Naive thymus-derived CD4-positive, alpha-beta T cell (primary cell): ENCODE measurements around the gene ADGRB3. TPM values are rescaled to one million over a fixed set of nuclear protein-coding genes. Genes with fewer than 3 reads are reported as not detected.

Experiments
- ATAC-seq: fragments of 150-1000 bp; cut with Tn5 transposase; 2 replicates; pipeline ENCODE4 v1.10.0; 2021; ENCODE audit warnings: mild to moderate bottlenecking, moderate library complexity
- CTCF ChIA-PET: fragments of 350-600 bp; sonication (Branson Sonifier 250); formaldehyde crosslinking; loops from one replicate; lab custom pipeline; 2021; ENCODE audit warnings: antibody characterized with exemption; lab: Charles Lee
- POLR2A ChIA-PET: fragments of 350-600 bp; sonication (Branson Sonifier 250); formaldehyde crosslinking; loops from one replicate; lab custom pipeline; 2021; ENCODE audit warnings: antibody characterized with exemption, inconsistent platforms; lab: Charles Lee
- DNase-seq, 9 donors: peaks; one replicate each; pipeline versions ENCODE4 v3.0.0 to v3.0.0-alpha.2; 2020 to 2022; ENCODE audit warnings: mixed read lengths in 1 of 9
- H3K27ac ChIP-seq: one replicate; pipeline ENCODE4 v1.7.0; 2013; ENCODE audit warnings: mild to moderate bottlenecking, low read depth, low read length, moderate library complexity
- H3K27me3 ChIP-seq, 2 donors: one replicate each; pipeline ENCODE4 v1.7.0; 2013; ENCODE audit warnings: low read length in 2 of 2, mild to moderate bottlenecking in 2 of 2, moderate library complexity in 2 of 2; ENCODE audit not compliant: control insufficient read depth in 2 of 2, insufficient read depth in 2 of 2
- H3K36me3 ChIP-seq, 3 experiments: 1 replicate in 2 of 3; 2 replicates in 1 of 3; pipeline ENCODE4 v1.7.0; 2013; ENCODE audit warnings: low read length in 3 of 3, mild to moderate bottlenecking in 3 of 3, moderate library complexity in 1 of 3; ENCODE audit not compliant: insufficient read depth in 3 of 3, control insufficient read depth in 2 of 3
- H3K4me1 ChIP-seq, 2 donors: one replicate each; pipeline ENCODE4 v1.7.0; 2013; ENCODE audit warnings: low read length in 2 of 2, mild to moderate bottlenecking in 2 of 2, moderate library complexity in 1 of 2; ENCODE audit not compliant: control insufficient read depth in 2 of 2, insufficient read depth in 2 of 2
- H3K4me3 ChIP-seq: 2 replicates; pipeline ENCODE4 v1.7.0; 2013; ENCODE audit warnings: mild to moderate bottlenecking, low read length
- H3K9me3 ChIP-seq, 3 experiments: 1 replicate in 2 of 3; 2 replicates in 1 of 3; pipeline ENCODE4 v1.7.0; 2013; ENCODE audit warnings: low read length in 3 of 3; ENCODE audit not compliant: control insufficient read depth in 2 of 3
- H3K27ac Mint-ChIP-seq, 9 donors: one replicate each; pipeline ENCODE4 v1.8.0; 2020 to 2022; ENCODE audit warnings: mixed read lengths in 9 of 9, mild to moderate bottlenecking in 8 of 9, moderate library complexity in 5 of 9, inconsistent platforms in 2 of 9
- H3K27me3 Mint-ChIP-seq, 5 donors: one replicate each; pipeline ENCODE4 v1.8.0; 2021 to 2022; ENCODE audit warnings: mixed read lengths in 5 of 5, mild to moderate bottlenecking in 1 of 5
- H3K36me3 Mint-ChIP-seq, 5 donors: one replicate each; pipeline ENCODE4 v1.8.0; 2020 to 2022; ENCODE audit warnings: mixed read lengths in 5 of 5, mild to moderate bottlenecking in 3 of 5, inconsistent platforms in 1 of 5
- H3K4me1 Mint-ChIP-seq, 7 donors: one replicate each; pipeline ENCODE4 v1.8.0; 2020 to 2022; ENCODE audit warnings: mixed read lengths in 7 of 7, mild to moderate bottlenecking in 3 of 7, inconsistent platforms in 1 of 7
- H3K4me3 Mint-ChIP-seq, 10 donors: one replicate each; pipeline ENCODE4 v1.8.0; 2020 to 2022; ENCODE audit warnings: mild to moderate bottlenecking in 10 of 10, mixed read lengths in 10 of 10, moderate library complexity in 6 of 10, inconsistent platforms in 2 of 10
- H3K9me3 Mint-ChIP-seq, 11 donors: one replicate each; pipeline ENCODE4 v1.8.0; 2020 to 2022; ENCODE audit warnings: mixed read lengths in 11 of 11, mild to moderate bottlenecking in 4 of 11, inconsistent platforms in 1 of 11, moderate library complexity in 1 of 11
- intact Hi-C, 2 donors: fragments of 100-400 bp; cut with micrococcal nuclease; formaldehyde crosslinking; loops; one replicate each; pipeline ENCODE4 v1.15.1; 2023
- polyA plus RNA-seq, 2 donors: library from polyadenylated mRNA; unstranded; fragments of 300-500 nt; fragmentation: Illumina TruSeq; gene quantifications; one replicate each; pipeline ENCODE4 v1.2.3, GENCODE V29; 2021
- total RNA-seq, 6 experiments: library from RNA in 5 of 6; stranded (reverse) in 5 of 6; gene quantifications; 1 replicate in 5 of 6; 2 replicates in 1 of 6; pipeline ENCODE4 v1.2.3 and lab custom pipeline; 2021 to 2026

The ADGRB3 gene
- total and polyA plus RNA-seq, 7 experiments from 2014 or later = not detected

GRCh38 chr6:68760941-68761676, 126.0 kb downstream of the ADGRB3 start:
- Mint-ChIP-seq H3K27me3 (no peaks in the 10 kb centered on the region), H3K9me3 (no peaks in the 10 kb centered on the region)
- no peak for ATAC-seq

GRCh38 chr6:68761985-68762384, 126.9 kb downstream of the ADGRB3 start:
- Histone ChIP-seq H3K27me3 (no peaks in the 10 kb centered on the region), H3K36me3 (no peaks in the 10 kb centered on the region), H3K4me3 (no peak overlapping the region), H3K4me1 (no peaks in the 10 kb centered on the region), H3K27ac (no peak overlapping the region), H3K9me3 (no peaks in the 10 kb centered on the region)
- Mint-ChIP-seq H3K27me3 (no peaks in the 10 kb centered on the region), H3K9me3 (no peaks in the 10 kb centered on the region), H3K4me3 (no peak overlapping the region), H3K27ac (no peak overlapping the region), H3K36me3 (no peaks in the 10 kb centered on the region), H3K4me1 (no peaks in the 10 kb centered on the region)
- ChIA-PET POLR2A (no interaction called here), CTCF (no interaction called here)
- ATAC-seq (no peak), DNase-seq (no peak)
- intact Hi-C loops = no loop called here

More at GRCh38 chr6:68760941-68761676, 126.0 kb downstream of the ADGRB3 start:
- ChIA-PET CTCF (no interaction called here), POLR2A (no interaction called here)
- Mint-ChIP-seq H3K27ac (no peak overlapping the region), H3K4me3 (no peak overlapping the region), H3K4me1 (no peaks in the 10 kb centered on the region), H3K36me3 (no peaks in the 10 kb centered on the region)
- no peak overlapping the region for H3K4me3 ChIP-seq
- intact Hi-C loops = no loop called here
- H3K27me3 ChIP-seq = no peaks in the 10 kb centered on the region
- no peaks in the 10 kb centered on the region for H3K9me3 ChIP-seq
- H3K27ac ChIP-seq = no peak overlapping the region
- DNase-seq = no peak
- H3K4me1 ChIP-seq = no peaks in the 10 kb centered on the region
- H3K36me3 ChIP-seq = no peaks in the 10 kb centered on the region

- ChIA-PET POLR2A (no interaction called here), CTCF (no interaction called here)
- H3K4me3 ChIP-seq = no peak overlapping the region
- no peaks in the 10 kb centered on the region for H3K4me1 ChIP-seq
- intact Hi-C loops = no loop called here
- Mint-ChIP-seq H3K4me3 (no peak overlapping the region), H3K9me3 (peaks cover 0 to 4% (median 0%) of the 10 kb centered on the region in 11 donors), H3K4me1 (no peaks in the 10 kb centered on the region), H3K27me3 (peaks cover 0 to 5% (median 0%) of the 10 kb centered on the region in 5 donors), H3K27ac (no peak overlapping the region), H3K36me3 (no peaks in the 10 kb centered on the region)
- no peaks in the 10 kb centered on the region for H3K27me3 ChIP-seq
- no peak overlapping the region for H3K27ac ChIP-seq
- ATAC-seq (no peak), DNase-seq (no peak)
- no peaks in the 10 kb centered on the region for H3K36me3 ChIP-seq
- no peaks in the 10 kb centered on the region for H3K9me3 ChIP-seq
Observed at GRCh38 chr6:68771426-68771825, 136.3 kb downstream of the ADGRB3 start.

GRCh38 chr6:68774843-68775242, 139.8 kb downstream of the ADGRB3 start:
- Histone ChIP-seq H3K4me1 (no peaks in the 10 kb centered on the region), H3K36me3 (no peaks in the 10 kb centered on the region), H3K27ac (no peak overlapping the region), H3K27me3 (no peaks in the 10 kb centered on the region), H3K9me3 (no peaks in the 10 kb centered on the region), H3K4me3 (no peak overlapping the region)
- no peaks in the 10 kb centered on the region for H3K36me3 Mint-ChIP-seq
- ChIA-PET CTCF (no interaction called here), POLR2A (no interaction called here)
- H3K9me3 Mint-ChIP-seq = peaks cover 0 to 4% (median 0%) of the 10 kb centered on the region in 11 donors
- intact Hi-C loops = loop anchor here in 1 of 2 donors (5.0 kb wide), 1 partner anchor 138 kb away; the partner anchor contains the start of gene ADGRB3
- H3K27ac Mint-ChIP-seq = no peak overlapping the region
- H3K4me1 Mint-ChIP-seq = no peaks in the 10 kb centered on the region
- H3K4me3 Mint-ChIP-seq = no peak overlapping the region
- DNase-seq (no peak), ATAC-seq (no peak)
- H3K27me3 Mint-ChIP-seq = peaks cover 0 to 5% (median 0%) of the 10 kb centered on the region in 5 donors

GRCh38 chr6:68776354-68776753, 141.3 kb downstream of the ADGRB3 start:
- no peaks in the 10 kb centered on the region for H3K36me3 ChIP-seq
- no peaks in the 10 kb centered on the region for H3K9me3 ChIP-seq
- DNase-seq (no peak), ATAC-seq (no peak)
- no peak overlapping the region for H3K4me3 Mint-ChIP-seq
- no peak overlapping the region for H3K4me3 ChIP-seq
- no peaks in the 10 kb centered on the region for H3K4me1 Mint-ChIP-seq
- no peak overlapping the region for H3K27ac Mint-ChIP-seq
- H3K9me3 Mint-ChIP-seq = peaks cover 0 to 4% (median 0%) of the 10 kb centered on the region in 11 donors
- H3K36me3 Mint-ChIP-seq = no peaks in the 10 kb centered on the region
- CTCF ChIA-PET = no interaction called here
- H3K27ac ChIP-seq = no peak overlapping the region
- POLR2A ChIA-PET = no interaction called here
- H3K27me3 Mint-ChIP-seq = peaks cover 0 to 5% (median 0%) of the 10 kb centered on the region in 5 donors
- no peaks in the 10 kb centered on the region for H3K4me1 ChIP-seq
- intact Hi-C loops = loop anchor here in 1 of 2 donors (5.0 kb wide), 1 partner anchor 139 kb away; the partner anchor contains the start of gene ADGRB3
- no peaks in the 10 kb centered on the region for H3K27me3 ChIP-seq

- Histone ChIP-seq H3K27me3 (no peaks in the 10 kb centered on the region), H3K4me3 (no peak overlapping the region), H3K4me1 (no peaks in the 10 kb centered on the region), H3K9me3 (no peaks in the 10 kb centered on the region), H3K36me3 (no peaks in the 10 kb centered on the region), H3K27ac (no peak overlapping the region)
- Mint-ChIP-seq H3K4me1 (no peaks in the 10 kb centered on the region), H3K4me3 (no peak overlapping the region), H3K27ac (no peak overlapping the region), H3K27me3 (peaks cover 0 to 5% (median 0%) of the 10 kb centered on the region in 5 donors), H3K36me3 (no peaks in the 10 kb centered on the region), H3K9me3 (peaks cover 0 to 6% (median 0%) of the 10 kb centered on the region in 11 donors)
- DNase-seq (no peak), ATAC-seq (no peak)
- intact Hi-C loops = loop anchor here (2.0 to 5.0 kb wide), 2 partner anchors 139 to 141 kb away; partner anchors contain the start of gene ADGRB3 (in 1 of the 2)
- ChIA-PET POLR2A (no interaction called here), CTCF (no interaction called here)
Observed at GRCh38 chr6:68777956-68778355, 142.9 kb downstream of the ADGRB3 start.
